RWPE2 (cell line): ENCODE data around the gene ZC3H8.

Experiments used
- ATAC-seq: fragments of 200-7000 bp; cut with Tn5 transposase; 3 replicates; pipeline ENCODE4 v1.9.1; 2021; ENCODE audit warnings: low read depth
- DNase-seq: peaks from one replicate; pipeline ENCODE4 v3.0.0-alpha.2; 2020; ENCODE audit warnings: low spot score
- H3K27ac ChIP-seq: fragments of 450-650 bp; 2 replicates; pipeline ENCODE4 v1.5.1; 2017; ENCODE audit warnings: mild to moderate bottlenecking; ENCODE audit not compliant: poor library complexity, severe bottlenecking
- H3K27me3 ChIP-seq: fragments of 250-450 bp; sonication (Bioruptor Pico); 2 replicates; pipeline ENCODE4 v1.5.1; 2021; ENCODE audit warnings: mild to moderate bottlenecking, moderate library complexity; ENCODE audit not compliant: insufficient read depth, poor library complexity, severe bottlenecking
- H3K36me3 ChIP-seq: fragments of 250-450 bp; sonication (Bioruptor Pico); 2 replicates; pipeline ENCODE4 v1.5.1; 2020; ENCODE audit warnings: low read depth, mild to moderate bottlenecking, moderate library complexity
- H3K4me1 ChIP-seq: fragments of 250-450 bp; sonication (Bioruptor Pico); 2 replicates; pipeline ENCODE4 v1.5.1; 2021; ENCODE audit warnings: mild to moderate bottlenecking, moderate library complexity; ENCODE audit not compliant: insufficient read depth, poor library complexity, severe bottlenecking
- H3K4me3 ChIP-seq: fragments of 250-450 bp; sonication (Bioruptor Pico); 2 replicates; pipeline ENCODE4 v1.5.1; 2021; ENCODE audit warnings: mild to moderate bottlenecking, moderate library complexity; ENCODE audit not compliant: severe bottlenecking
- H3K9me3 ChIP-seq: fragments of 250-450 bp; sonication (Bioruptor Pico); 2 replicates; pipeline ENCODE4 v1.5.1; 2021; ENCODE audit warnings: mild to moderate bottlenecking, moderate library complexity; ENCODE audit not compliant: severe bottlenecking
- TF ChIP-seq, protein P1 (sequence below): fragments of 450-650 bp; IDR thresholded peaks from one replicate; pipeline ENCODE4 v1.5.1; 2017; ENCODE audit warnings: mild to moderate bottlenecking, moderate library complexity; ENCODE audit not compliant: poor library complexity, severe bottlenecking

Gene ZC3H8

DNA sequence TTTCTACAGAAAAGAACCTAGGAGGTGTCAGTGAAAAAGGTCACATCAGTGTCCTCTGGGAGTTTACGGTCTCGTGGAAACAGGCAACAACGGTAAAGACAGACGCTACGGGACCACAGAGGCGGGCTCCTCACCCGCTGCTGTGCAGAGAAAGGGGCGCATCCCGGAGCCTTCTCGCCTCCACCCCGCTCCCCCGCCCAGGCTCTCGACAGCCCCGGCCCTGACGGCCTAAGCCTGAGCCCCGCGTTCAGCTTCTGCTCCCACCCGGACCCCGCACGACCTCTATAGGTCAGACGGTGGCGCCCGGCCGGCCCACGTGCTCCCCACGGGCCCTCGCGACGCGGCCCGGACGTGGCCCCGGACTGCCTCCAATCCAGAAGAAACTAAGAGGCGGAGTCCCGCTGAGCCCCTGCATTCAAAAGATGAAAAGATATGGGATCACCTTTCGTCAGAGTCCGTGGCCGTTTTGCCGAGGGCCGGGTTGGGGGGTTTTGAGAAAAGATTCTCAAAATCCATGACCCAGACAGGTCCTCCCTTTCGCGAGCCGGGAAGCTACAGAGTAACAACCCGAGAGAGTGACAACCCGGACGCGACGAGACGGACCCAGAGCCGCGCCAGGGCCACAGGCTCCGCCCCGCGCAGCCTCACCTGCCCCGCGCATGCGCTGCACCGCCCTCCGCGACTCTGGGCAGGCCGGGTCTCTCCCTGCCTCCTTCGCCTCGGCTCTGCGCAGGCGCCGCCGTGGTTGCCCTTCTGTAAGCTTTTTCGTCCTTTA is at the start of gene ZC3H8:
TSS of gene ZC3H8 (minus strand) at position 577 of the 775 bp plus-strand sequence. CDS start at position 516, 61 bp downstream.
- H3K4me3 ChIP-seq = peak within 1 kb of the TSS; percentile 53
- peaks cover 12% of the 10 kb centered on the region for H3K36me3 ChIP-seq
- TF ChIP-seq, protein P1, sequence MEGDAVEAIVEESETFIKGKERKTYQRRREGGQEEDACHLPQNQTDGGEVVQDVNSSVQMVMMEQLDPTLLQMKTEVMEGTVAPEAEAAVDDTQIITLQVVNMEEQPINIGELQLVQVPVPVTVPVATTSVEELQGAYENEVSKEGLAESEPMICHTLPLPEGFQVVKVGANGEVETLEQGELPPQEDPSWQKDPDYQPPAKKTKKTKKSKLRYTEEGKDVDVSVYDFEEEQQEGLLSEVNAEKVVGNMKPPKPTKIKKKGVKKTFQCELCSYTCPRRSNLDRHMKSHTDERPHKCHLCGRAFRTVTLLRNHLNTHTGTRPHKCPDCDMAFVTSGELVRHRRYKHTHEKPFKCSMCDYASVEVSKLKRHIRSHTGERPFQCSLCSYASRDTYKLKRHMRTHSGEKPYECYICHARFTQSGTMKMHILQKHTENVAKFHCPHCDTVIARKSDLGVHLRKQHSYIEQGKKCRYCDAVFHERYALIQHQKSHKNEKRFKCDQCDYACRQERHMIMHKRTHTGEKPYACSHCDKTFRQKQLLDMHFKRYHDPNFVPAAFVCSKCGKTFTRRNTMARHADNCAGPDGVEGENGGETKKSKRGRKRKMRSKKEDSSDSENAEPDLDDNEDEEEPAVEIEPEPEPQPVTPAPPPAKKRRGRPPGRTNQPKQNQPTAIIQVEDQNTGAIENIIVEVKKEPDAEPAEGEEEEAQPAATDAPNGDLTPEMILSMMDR = no peak
- no peaks in the 10 kb centered on the region for H3K9me3 ChIP-seq
- H3K4me1 ChIP-seq = peaks cover 10% of the 10 kb centered on the region
- H3K27ac ChIP-seq = peak within 1 kb of the TSS; percentile 36
- DNase-seq (peak; percentile 90), ATAC-seq (peak; percentile 94)
- no peaks in the 10 kb centered on the region for H3K27me3 ChIP-seq

DNA sequence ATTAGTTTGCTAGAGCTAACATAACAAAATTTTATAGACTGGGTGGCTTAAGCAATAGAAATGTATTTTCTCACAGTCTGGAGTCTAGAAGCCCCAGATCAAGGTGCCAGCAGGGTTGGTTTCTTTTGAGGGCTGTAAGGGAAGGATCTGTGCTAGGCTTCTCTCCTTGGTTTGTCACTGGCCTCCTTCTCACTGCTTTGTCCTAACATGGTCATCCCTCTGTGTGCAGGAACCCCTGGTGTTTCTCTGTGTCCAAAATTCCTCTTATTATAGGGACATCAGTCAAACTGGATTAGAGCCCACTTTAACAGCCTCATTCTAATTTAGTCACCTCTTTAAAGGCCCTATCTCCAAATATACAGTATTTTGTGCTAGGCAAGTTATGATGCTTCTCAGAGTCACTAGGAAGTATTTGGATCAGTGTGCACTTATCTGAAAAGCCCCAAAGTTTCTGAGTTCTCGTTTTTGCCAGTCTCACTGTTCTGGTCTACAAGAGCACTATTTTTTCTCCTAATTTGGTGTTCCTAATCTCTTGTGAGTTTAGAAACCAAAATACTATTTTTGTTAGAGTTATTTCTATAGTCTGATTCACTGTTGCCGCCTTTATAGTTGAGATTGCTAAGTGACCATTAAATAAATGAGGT is 49.6 kb upstream of the ZC3H8 start:
- DNase-seq = no peak
- peaks cover 5% of the 10 kb centered on the region for H3K36me3 ChIP-seq
- peaks cover 2% of the 10 kb centered on the region for H3K9me3 ChIP-seq
- no peak for ATAC-seq
- H3K4me1 ChIP-seq = no peaks in the 10 kb centered on the region
- no peak overlapping the region for H3K4me3 ChIP-seq
- H3K27ac ChIP-seq = no peak overlapping the region
- TF ChIP-seq, protein P1 = no peak
- no peaks in the 10 kb centered on the region for H3K27me3 ChIP-seq

DNA sequence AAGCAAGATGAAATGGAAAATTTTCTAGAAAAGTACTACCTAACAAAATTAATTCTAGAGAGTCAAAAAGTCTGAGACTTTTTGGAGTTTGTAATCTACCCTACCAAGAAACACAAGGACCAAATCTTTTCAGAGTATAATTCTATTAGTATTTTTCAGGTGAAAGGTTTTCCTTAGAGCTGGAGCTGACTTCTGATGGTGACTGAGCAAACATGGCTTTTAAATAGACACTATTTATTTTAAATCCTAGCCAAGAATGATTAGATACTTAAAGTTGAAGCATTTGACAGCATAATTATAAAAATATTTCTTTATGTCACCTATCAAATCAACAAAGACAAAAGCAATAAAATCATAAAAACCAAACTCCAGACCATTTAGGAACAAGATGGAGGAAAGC is 47.1 kb upstream of the ZC3H8 start:
- Histone ChIP-seq H3K27ac (no peak overlapping the region), H3K4me3 (no peak overlapping the region), H3K9me3 (no peaks in the 10 kb centered on the region), H3K4me1 (no peaks in the 10 kb centered on the region), H3K36me3 (peaks cover 5% of the 10 kb centered on the region; the same call in 1 of the 2 replicates), H3K27me3 (no peaks in the 10 kb centered on the region)
- ATAC-seq (no peak), DNase-seq (no peak)
- TF ChIP-seq, protein P1 = no peak

DNA sequence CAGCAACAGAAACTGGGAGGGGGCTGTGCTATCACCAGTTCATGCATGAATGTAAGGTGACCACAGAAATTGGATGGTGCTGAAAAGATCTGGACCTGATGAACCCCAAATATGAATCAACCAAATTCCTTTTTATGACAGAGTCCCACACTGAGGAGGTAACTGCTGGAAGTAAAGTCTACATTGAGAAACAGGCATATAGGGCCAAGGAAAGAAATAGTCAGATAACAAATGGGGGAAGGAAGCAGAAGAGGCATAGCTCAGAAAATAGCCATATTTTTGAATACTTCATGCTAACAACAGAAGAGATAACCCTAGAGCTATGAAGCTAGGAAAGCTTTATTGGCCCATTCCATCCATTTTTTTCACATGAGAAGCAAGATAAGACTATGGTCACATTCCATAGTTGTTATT is 46.3 kb upstream of the ZC3H8 start:
- no peak for DNase-seq
- TF ChIP-seq, protein P1 = no peak
- H3K36me3 ChIP-seq = peaks cover 5% of the 10 kb centered on the region; the same call in 1 of the 2 replicates
- H3K4me1 ChIP-seq = no peaks in the 10 kb centered on the region
- no peak overlapping the region for H3K27ac ChIP-seq
- no peaks in the 10 kb centered on the region for H3K9me3 ChIP-seq
- H3K27me3 ChIP-seq = no peaks in the 10 kb centered on the region
- H3K4me3 ChIP-seq = no peak overlapping the region
- no peak for ATAC-seq

DNA sequence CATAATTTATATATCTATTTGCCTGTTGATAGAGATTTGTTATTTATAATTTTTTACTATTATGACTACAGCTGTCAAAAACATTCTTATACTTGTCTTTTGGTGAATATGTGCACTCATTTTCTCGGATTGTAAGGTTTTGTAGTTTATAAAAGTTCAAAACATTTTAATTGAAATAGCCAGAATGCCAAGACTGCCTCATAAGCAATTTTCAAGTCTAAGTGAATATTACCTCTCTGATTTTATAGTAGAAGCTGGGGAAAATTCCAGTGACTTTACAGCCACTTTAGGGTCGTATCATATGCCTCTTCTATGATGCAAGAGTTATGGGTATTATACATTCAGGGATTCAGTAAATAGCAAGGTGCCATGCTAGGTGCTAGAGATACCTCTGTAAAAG is 41.6 kb upstream of the ZC3H8 start:
- Histone ChIP-seq H3K27me3 (no peaks in the 10 kb centered on the region), H3K4me1 (no peaks in the 10 kb centered on the region), H3K4me3 (no peak overlapping the region), H3K27ac (no peak overlapping the region), H3K36me3 (no peaks in the 10 kb centered on the region), H3K9me3 (no peaks in the 10 kb centered on the region)
- ATAC-seq (no peak), DNase-seq (no peak)
- TF ChIP-seq, protein P1 = no peak
